ENCODE measurements around the gene C5. TPM values are rescaled to one million over a fixed set of nuclear protein-coding genes. Genes with fewer than 3 reads are reported as not detected.

The C5 gene
- total and polyA plus RNA-seq, 2 donors from 2014 or later: 3.5 to 4.6 TPM

DNA sequence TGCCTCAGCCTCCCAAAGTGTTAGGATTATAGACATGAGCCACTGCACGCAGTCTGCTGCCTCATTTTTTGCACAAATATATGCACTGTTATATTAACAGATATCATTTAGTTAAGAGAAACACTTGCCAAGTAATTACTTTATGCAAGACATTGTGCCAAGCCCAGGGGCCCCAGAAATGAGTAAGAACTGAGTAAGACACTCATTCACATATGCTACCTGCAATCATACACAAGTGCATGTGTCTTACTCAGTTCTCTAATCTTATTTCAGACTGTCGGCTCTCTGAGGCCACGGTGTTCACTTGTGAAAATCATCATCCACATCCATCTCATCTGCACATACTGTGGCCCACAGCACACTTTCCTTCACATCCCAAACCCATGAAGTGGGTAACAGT, 139.4 kb downstream of the C5 start:
- no peak overlapping the region for H3K4me3 ChIP-seq (ENCODE audit: low read length in 3 of 3)
- no peak for DNase-seq
- H3K27me3 ChIP-seq (ENCODE audit: control insufficient read depth, insufficient read depth, low read length): no peaks in the 10 kb centered on the region
- no peak for FAIRE-seq
- H3K4me1 ChIP-seq (ENCODE audit: control insufficient read depth in 2 of 3, insufficient read depth in 2 of 3, low read depth in 1 of 3, low read length in 3 of 3): no peaks in the 10 kb centered on the region
- TF ChIP-seq, protein P1, sequence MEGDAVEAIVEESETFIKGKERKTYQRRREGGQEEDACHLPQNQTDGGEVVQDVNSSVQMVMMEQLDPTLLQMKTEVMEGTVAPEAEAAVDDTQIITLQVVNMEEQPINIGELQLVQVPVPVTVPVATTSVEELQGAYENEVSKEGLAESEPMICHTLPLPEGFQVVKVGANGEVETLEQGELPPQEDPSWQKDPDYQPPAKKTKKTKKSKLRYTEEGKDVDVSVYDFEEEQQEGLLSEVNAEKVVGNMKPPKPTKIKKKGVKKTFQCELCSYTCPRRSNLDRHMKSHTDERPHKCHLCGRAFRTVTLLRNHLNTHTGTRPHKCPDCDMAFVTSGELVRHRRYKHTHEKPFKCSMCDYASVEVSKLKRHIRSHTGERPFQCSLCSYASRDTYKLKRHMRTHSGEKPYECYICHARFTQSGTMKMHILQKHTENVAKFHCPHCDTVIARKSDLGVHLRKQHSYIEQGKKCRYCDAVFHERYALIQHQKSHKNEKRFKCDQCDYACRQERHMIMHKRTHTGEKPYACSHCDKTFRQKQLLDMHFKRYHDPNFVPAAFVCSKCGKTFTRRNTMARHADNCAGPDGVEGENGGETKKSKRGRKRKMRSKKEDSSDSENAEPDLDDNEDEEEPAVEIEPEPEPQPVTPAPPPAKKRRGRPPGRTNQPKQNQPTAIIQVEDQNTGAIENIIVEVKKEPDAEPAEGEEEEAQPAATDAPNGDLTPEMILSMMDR (IDR thresholded peaks at IDR 0.05; ENCODE audit: borderline replicate concordance, extremely low read depth, insufficient read depth): no peak
- H3K36me3 ChIP-seq (ENCODE audit: control insufficient read depth in 2 of 3, insufficient read depth in 3 of 3, low read length in 3 of 3): no peaks in the 10 kb centered on the region
- no peak overlapping the region for H3K27ac ChIP-seq (ENCODE audit: low read depth in 2 of 2, low read length in 2 of 2)
- H3K9me3 ChIP-seq (ENCODE audit: control insufficient read depth in 2 of 3, insufficient read depth in 1 of 3, low read length in 3 of 3): no peaks in the 10 kb centered on the region
- H3K9ac ChIP-seq (ENCODE audit: low read length in 3 of 3): no peak overlapping the region
- intact Hi-C loops (cut with DNase I): no loop called here

GRCh38 chr9:120909904-120910303, 140.2 kb downstream of the C5 start:
- TF ChIP-seq, protein P1 (IDR thresholded peaks at IDR 0.05; ENCODE audit: borderline replicate concordance, extremely low read depth, insufficient read depth): no peak
- no peak overlapping the region for H3K9ac ChIP-seq (ENCODE audit: low read length in 3 of 3)
- no peak for FAIRE-seq
- H3K4me1 ChIP-seq (ENCODE audit: control insufficient read depth in 2 of 3, insufficient read depth in 2 of 3, low read depth in 1 of 3, low read length in 3 of 3): no peaks in the 10 kb centered on the region
- no peak for DNase-seq
- intact Hi-C loops (cut with DNase I): no loop called here
- no peaks in the 10 kb centered on the region for H3K36me3 ChIP-seq (ENCODE audit: control insufficient read depth in 2 of 3, insufficient read depth in 3 of 3, low read length in 3 of 3)
- H3K27ac ChIP-seq (ENCODE audit: low read depth in 2 of 2, low read length in 2 of 2): no peak overlapping the region
- H3K9me3 ChIP-seq (ENCODE audit: control insufficient read depth in 2 of 3, insufficient read depth in 1 of 3, low read length in 3 of 3): no peaks in the 10 kb centered on the region
- H3K27me3 ChIP-seq (ENCODE audit: control insufficient read depth, insufficient read depth, low read length): no peaks in the 10 kb centered on the region
- no peak overlapping the region for H3K4me3 ChIP-seq (ENCODE audit: low read length in 3 of 3)

DNA sequence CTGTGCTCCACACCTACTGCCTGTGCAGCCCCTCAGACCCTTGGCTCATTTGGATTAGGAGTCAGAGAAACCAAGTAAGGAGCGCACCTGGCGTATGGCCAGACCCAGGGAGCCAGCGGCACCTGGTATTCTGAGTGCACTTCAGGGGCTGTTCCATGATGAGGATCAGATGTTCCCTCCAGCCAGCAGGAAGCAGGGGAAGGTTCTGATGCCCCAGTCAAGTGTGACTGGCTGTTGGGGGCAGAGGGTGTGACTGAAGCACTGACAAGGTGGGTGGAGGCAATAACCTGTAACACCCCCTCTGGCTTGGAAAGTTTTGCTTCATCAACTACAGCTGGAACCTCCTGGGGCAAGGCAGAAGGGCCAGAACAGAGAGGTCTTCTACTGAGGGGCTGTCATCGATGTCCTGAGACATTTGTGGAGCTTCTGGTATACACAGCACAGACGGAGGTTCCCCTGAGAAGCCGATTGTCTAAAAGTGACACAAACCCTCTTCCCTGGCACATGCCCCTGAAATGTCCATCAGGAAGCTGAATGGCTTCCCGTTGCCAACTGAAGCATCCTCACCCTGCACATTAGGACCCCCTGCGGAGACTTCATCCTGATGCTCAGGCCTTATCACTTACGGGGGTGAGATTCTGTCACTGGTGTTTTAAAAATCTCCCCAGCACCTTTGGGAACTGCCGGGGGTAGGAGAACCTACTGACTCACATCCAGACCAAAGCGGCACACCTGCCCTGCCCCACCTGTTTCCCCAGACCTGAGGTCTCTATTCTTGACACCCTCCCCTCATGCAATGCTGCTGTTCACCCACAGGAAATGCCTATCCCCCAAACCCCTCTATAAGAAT, 144.5 kb downstream of the C5 start:
- Histone ChIP-seq H3K9ac (ENCODE audit: low read length in 3 of 3) (no peak overlapping the region), H3K36me3 (ENCODE audit: control insufficient read depth in 2 of 3, insufficient read depth in 3 of 3, low read length in 3 of 3) (no peaks in the 10 kb centered on the region), H3K4me1 (ENCODE audit: control insufficient read depth in 2 of 3, insufficient read depth in 2 of 3, low read depth in 1 of 3, low read length in 3 of 3) (no peaks in the 10 kb centered on the region), H3K4me3 (ENCODE audit: low read length in 3 of 3) (no peak overlapping the region), H3K27ac (ENCODE audit: low read depth in 2 of 2, low read length in 2 of 2) (no peak overlapping the region), H3K27me3 (ENCODE audit: control insufficient read depth, insufficient read depth, low read length) (no peaks in the 10 kb centered on the region), H3K9me3 (ENCODE audit: control insufficient read depth in 2 of 3, insufficient read depth in 1 of 3, low read length in 3 of 3) (no peaks in the 10 kb centered on the region)
- intact Hi-C loops (cut with DNase I): no loop called here
- DNase-seq (no peak), FAIRE-seq (no peak)
- TF ChIP-seq, protein P1 (IDR thresholded peaks at IDR 0.05; ENCODE audit: borderline replicate concordance, extremely low read depth, insufficient read depth): no peak

Data from kidney (tissue), 14 donors.